Epithelial cell of esophagus (primary cell): Measurements from ENCODE around the gene SRRM5.

Experiments used
- DNase-seq: peaks from one replicate; pipeline ENCODE4 v3.0.0; 2010; ENCODE audit warnings: low read depth
- H3K4me3 ChIP-seq: 2 replicates; pipeline ENCODE4 v1.5.1; 2011; ENCODE audit warnings: mild to moderate bottlenecking, low read length, control low read depth
- CTCF ChIP-seq: IDR thresholded peaks from 2 replicates; pipeline ENCODE4 v1.5.1; 2011; ENCODE audit warnings: low read depth, mild to moderate bottlenecking, low read length, control low read depth, inconsistent platforms; ENCODE audit not compliant: insufficient read depth; ENCODE audit errors: missing control alignments

The SRRM5 gene

GRCh38 chr19:43591904-43592772 lies 19.8 kb upstream of the SRRM5 start:
- H3K4me3 ChIP-seq = no peak overlapping the region
- no peak for TF ChIP-seq CTCF
- DNase-seq = no peak

GRCh38 chr19:43592800-43593350 lies 19.0 kb upstream of the SRRM5 start:
- H3K4me3 ChIP-seq = no peak overlapping the region
- TF ChIP-seq CTCF = no peak
- no peak for DNase-seq

- H3K4me3 ChIP-seq = peak overlapping the region; percentile 59
- no peak for TF ChIP-seq CTCF
These were observed 17.7 kb upstream of the SRRM5 start for GRCh38 chr19:43594081-43594697.

GRCh38 chr19:43594710-43595604 lies 16.9 kb upstream of the SRRM5 start:
- H3K4me3 ChIP-seq = peak overlapping the region; percentile 59
- peak; percentile 90 for TF ChIP-seq CTCF
- DNase-seq = peak; percentile 79

More at GRCh38 chr19:43594081-43594697, 17.7 kb upstream of the SRRM5 start:
- no peak for DNase-seq

GRCh38 chr19:43595605-43595998 lies 16.3 kb upstream of the SRRM5 start:
- no peak for TF ChIP-seq CTCF
- peak overlapping the region; percentile 59 for H3K4me3 ChIP-seq
- DNase-seq = no peak

GRCh38 chr19:43595999-43596841 lies 15.7 kb upstream of the SRRM5 start, which contains the start of the genes IRGQ and ZNF576:
TSS of gene IRGQ (minus strand) at chr19:43596134. CDS start at chr19:43595338, 796 bp downstream.
TSS of gene ZNF576 (plus strand) at chr19:43596595. CDS start at chr19:43597109, 514 bp downstream.
- no peak for TF ChIP-seq CTCF
- DNase-seq = peak; percentile 99
- H3K4me3 ChIP-seq = peak within 1 kb of the TSS; percentile 59
